ENCODE results near the gene FEZF2. TPM values are rescaled to one million over a fixed set of nuclear protein-coding genes. Genes with fewer than 3 reads are reported as not detected.

Gene FEZF2
- total and polyA plus RNA-seq, 10 donors: not detected

- TF ChIP-seq POLR2AphosphoS5 (IDR thresholded peaks at IDR 0.05) (no peak), POLR2A (IDR thresholded peaks at IDR 0.05) (no peak)
- 70 to 80% (median 76%) methylated on average over 2 of the region's 2 CpGs for WGBS, 5 donors
- no peaks in the 10 kb centered on the region for H3K4me1 ChIP-seq
- H3K4me3 ChIP-seq: no peak overlapping the region
- H3K9me3 ChIP-seq: no peaks in the 10 kb centered on the region
- H3K27ac ChIP-seq: no peak overlapping the region
- H3K36me3 ChIP-seq: no peaks in the 10 kb centered on the region
- no peak for DNase-seq
- intact Hi-C loops (cut with DNase I; ENCODE audit: low total_unique reads): no loop called here
- no peaks in the 10 kb centered on the region for H3K27me3 ChIP-seq (replicated peaks in 1 of 7)
Observed at GRCh38 chr3:62413687-62414086, 40.3 kb upstream of the FEZF2 start.

DNA sequence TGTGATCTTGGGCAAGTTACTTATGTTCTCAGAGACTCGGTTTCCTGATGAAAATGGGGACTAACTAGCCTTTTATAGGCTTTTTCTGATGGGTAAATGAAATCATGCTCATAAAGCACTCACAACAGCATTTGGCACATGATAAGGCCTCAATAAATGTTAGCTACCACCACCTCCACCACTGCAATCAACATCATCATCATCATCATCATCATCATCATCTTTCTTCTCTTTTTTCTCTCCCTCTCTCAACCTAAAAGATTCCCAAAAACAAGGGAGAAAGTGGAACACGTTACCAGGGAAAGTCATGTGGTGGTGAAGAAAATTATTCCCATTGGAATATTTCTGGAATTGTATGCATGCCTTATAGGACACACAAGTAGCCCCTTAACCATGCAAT, 33.6 kb upstream of the FEZF2 start:
- Histone ChIP-seq H3K27me3 (replicated peaks in 1 of 7) (peaks cover 0 to 4% (median 0%) of the 10 kb centered on the region in 7 donors), H3K36me3 (no peaks in the 10 kb centered on the region), H3K9me3 (no peaks in the 10 kb centered on the region), H3K4me3 (no peak overlapping the region), H3K27ac (no peak overlapping the region), H3K4me1 (no peaks in the 10 kb centered on the region)
- DNase-seq: no peak
- WGBS, 5 donors: 70 to 84% (median 73%) methylated on average over 2 of the region's 2 CpGs
- intact Hi-C loops (cut with DNase I; ENCODE audit: low total_unique reads): no loop called here
- no peak for TF ChIP-seq CTCF (IDR thresholded peaks at IDR 0.05 in 8 of 11, conservative IDR thresholded peaks at IDR 0.05 in 3 of 11)
- TF ChIP-seq POLR2A (IDR thresholded peaks at IDR 0.05): no peak
- TF ChIP-seq POLR2AphosphoS5 (IDR thresholded peaks at IDR 0.05): no peak

DNA sequence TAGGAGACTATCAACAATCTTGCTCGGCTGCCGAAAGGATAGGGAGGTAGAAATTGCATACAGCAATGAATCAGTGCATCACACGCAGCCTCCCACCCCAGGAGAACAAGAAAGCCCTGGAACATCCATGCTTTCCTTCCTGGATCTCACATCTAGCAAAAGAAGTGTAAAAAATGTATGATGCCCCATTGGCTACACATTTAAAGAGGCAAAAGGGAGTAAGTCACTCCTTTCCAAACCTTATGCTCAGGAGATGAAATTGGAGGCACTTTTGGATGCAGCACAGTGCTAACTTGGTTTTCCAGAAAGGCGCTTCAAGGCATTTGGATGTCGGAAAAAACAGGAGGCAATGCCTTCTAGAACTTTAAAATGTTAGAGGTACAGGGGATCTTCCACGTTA, 32.2 kb upstream of the FEZF2 start:
- H3K9me3 ChIP-seq: no peaks in the 10 kb centered on the region
- WGBS, 5 donors: 81 to 85% (median 82%) methylated on average over 6 of the region's 6 CpGs
- H3K4me1 ChIP-seq: no peaks in the 10 kb centered on the region
- no peak for DNase-seq
- H3K36me3 ChIP-seq: no peaks in the 10 kb centered on the region
- TF ChIP-seq CTCF (IDR thresholded peaks at IDR 0.05 in 8 of 11, conservative IDR thresholded peaks at IDR 0.05 in 3 of 11) (no peak), POLR2AphosphoS5 (IDR thresholded peaks at IDR 0.05) (no peak), POLR2A (IDR thresholded peaks at IDR 0.05) (no peak)
- intact Hi-C loops (cut with DNase I; ENCODE audit: low total_unique reads): no loop called here
- H3K4me3 ChIP-seq: no peak overlapping the region
- H3K27me3 ChIP-seq (replicated peaks in 1 of 7): peaks cover 0 to 4% (median 0%) of the 10 kb centered on the region in 7 donors
- no peak overlapping the region for H3K27ac ChIP-seq

DNA sequence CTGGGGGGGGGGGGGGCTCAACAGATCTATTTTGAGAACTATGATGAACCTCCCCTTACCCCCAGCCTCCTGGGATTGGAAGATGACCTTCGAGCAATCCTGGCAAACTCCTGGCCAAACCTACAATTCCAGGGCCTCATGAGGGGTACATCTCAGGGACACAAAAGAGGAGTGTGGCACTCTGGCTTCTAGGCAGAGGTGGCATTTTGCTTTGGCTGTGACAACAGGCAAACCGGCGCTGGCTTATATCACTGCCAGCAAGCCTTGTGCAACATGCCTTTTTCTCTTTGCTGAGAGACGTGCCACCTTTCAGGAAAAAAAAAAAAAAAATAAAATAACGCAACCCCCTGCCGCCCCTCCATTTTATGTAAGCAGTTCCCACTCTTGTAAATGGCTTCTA, 31.8 kb upstream of the FEZF2 start:
- intact Hi-C loops (cut with DNase I; ENCODE audit: low total_unique reads): no loop called here
- H3K9me3 ChIP-seq: no peaks in the 10 kb centered on the region
- no peak for DNase-seq
- H3K27ac ChIP-seq: no peak overlapping the region
- H3K4me1 ChIP-seq: no peaks in the 10 kb centered on the region
- 85 to 94% (median 92%) methylated on average over 6 of the region's 6 CpGs for WGBS, 5 donors
- TF ChIP-seq POLR2A (IDR thresholded peaks at IDR 0.05) (no peak), POLR2AphosphoS5 (IDR thresholded peaks at IDR 0.05) (no peak), CTCF (IDR thresholded peaks at IDR 0.05 in 8 of 11, conservative IDR thresholded peaks at IDR 0.05 in 3 of 11) (no peak)
- no peak overlapping the region for H3K4me3 ChIP-seq
- H3K27me3 ChIP-seq (replicated peaks in 1 of 7): peaks cover 0 to 4% (median 0%) of the 10 kb centered on the region in 7 donors
- H3K36me3 ChIP-seq: no peaks in the 10 kb centered on the region

DNA sequence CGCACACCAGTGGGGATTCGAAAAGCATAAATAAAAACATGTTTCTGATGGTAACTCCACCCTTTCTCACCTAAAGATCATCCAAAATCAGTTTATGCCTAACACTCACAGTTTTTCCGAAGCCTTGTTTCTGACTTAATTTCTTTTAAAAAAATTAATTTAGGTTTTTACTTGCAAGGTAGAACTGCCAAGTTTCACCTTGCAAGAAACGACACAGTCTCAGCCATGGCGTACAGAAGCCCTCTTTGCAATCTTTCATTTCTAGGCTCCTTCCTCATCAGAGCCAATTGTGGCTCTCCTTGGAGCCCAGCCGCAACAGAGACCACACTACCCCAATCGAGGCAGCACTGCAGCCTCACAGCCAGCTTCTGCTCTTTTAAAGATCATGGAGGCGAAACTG, 31.0 kb upstream of the FEZF2 start:
- TF ChIP-seq POLR2A (IDR thresholded peaks at IDR 0.05) (no peak), CTCF (IDR thresholded peaks at IDR 0.05 in 8 of 11, conservative IDR thresholded peaks at IDR 0.05 in 3 of 11) (no peak), POLR2AphosphoS5 (IDR thresholded peaks at IDR 0.05) (no peak)
- WGBS, 5 donors: 82 to 90% (median 83%) methylated on average over 8 of the region's 8 CpGs
- Histone ChIP-seq H3K27ac (no peak overlapping the region), H3K27me3 (replicated peaks in 1 of 7) (peaks cover 0 to 4% (median 0%) of the 10 kb centered on the region in 7 donors), H3K4me1 (no peaks in the 10 kb centered on the region), H3K36me3 (no peaks in the 10 kb centered on the region), H3K4me3 (no peak overlapping the region), H3K9me3 (no peaks in the 10 kb centered on the region)
- intact Hi-C loops (cut with DNase I; ENCODE audit: low total_unique reads): no loop called here
- DNase-seq: no peak

Data from spleen (tissue), 11 donors.